AG09309 (cell line): Measurements from ENCODE around the gene TOM1.

Experiments used
- DNase-seq: peaks from one replicate; pipeline ENCODE4 v3.0.0-alpha.2; 2010; ENCODE audit warnings: low read depth
- H3K4me3 ChIP-seq: 2 replicates; pipeline ENCODE4 v1.5.1; 2011; ENCODE audit warnings: mild to moderate bottlenecking, low read depth, low read length, moderate library complexity; ENCODE audit not compliant: control insufficient read depth
- CTCF ChIP-seq: IDR thresholded peaks from 2 replicates; pipeline ENCODE4 v1.5.1; 2011; ENCODE audit warnings: mild to moderate bottlenecking, low read depth, low read length, inconsistent platforms; ENCODE audit not compliant: insufficient read depth, control insufficient read depth; ENCODE audit errors: missing control alignments

The TOM1 gene

DNA sequence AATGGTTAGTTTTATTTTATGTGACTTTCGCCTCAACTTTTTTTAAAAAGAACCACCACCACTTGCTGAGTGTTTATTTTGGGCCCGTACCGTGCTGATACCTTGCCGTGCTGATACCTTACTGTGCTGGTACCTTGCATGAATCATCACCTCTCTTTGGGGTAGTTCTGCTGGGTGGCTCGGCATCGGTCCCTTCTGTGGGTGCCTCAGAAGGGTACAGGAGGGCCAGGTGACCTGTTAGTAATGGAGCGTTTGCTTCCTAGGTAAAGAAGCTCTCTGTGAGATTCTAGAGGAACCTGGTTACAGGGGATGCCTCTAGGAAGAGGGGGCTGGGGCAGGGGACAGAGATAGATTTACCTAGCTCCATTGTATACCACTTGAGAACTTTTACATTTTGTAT is 17.1 kb downstream of the TOM1 start:
- TF ChIP-seq CTCF = no peak
- no peak overlapping the region for H3K4me3 ChIP-seq
- no peak for DNase-seq

- TF ChIP-seq CTCF = no peak
- DNase-seq = no peak
- no peak overlapping the region for H3K4me3 ChIP-seq
Observed at GRCh38 chr22:35317680-35318290, 18.1 kb downstream of the TOM1 start.

- no peak for TF ChIP-seq CTCF
- no peak overlapping the region for H3K4me3 ChIP-seq
- no peak for DNase-seq
Observed at GRCh38 chr22:35318346-35319215, 18.9 kb downstream of the TOM1 start.

- no peak for DNase-seq
- no peak overlapping the region for H3K4me3 ChIP-seq
- TF ChIP-seq CTCF = no peak
Observed at GRCh38 chr22:35319244-35319985, 19.7 kb downstream of the TOM1 start.

GRCh38 chr22:35322126-35322525 is 22.4 kb downstream of the TOM1 start:
- TF ChIP-seq CTCF = no peak
- no peak overlapping the region for H3K4me3 ChIP-seq
- no peak for DNase-seq

- no peak for DNase-seq
- no peak for TF ChIP-seq CTCF
- no peak overlapping the region for H3K4me3 ChIP-seq
Observed at GRCh38 chr22:35322893-35323292, 23.2 kb downstream of the TOM1 start.
